Measurements from ENCODE around the gene SMIM41.
A peak's percentile ranks its signal among the peaks of the same experiment; 100 is the strongest.

Gene SMIM41

GRCh38 chr12:52062167-52063081 is 17.1 kb upstream of the SMIM41 start:
- H3K27ac ChIP-seq, result no peak overlapping the region
- no peak for DNase-seq (ENCODE audit: low read depth, low spot score)

DNA sequence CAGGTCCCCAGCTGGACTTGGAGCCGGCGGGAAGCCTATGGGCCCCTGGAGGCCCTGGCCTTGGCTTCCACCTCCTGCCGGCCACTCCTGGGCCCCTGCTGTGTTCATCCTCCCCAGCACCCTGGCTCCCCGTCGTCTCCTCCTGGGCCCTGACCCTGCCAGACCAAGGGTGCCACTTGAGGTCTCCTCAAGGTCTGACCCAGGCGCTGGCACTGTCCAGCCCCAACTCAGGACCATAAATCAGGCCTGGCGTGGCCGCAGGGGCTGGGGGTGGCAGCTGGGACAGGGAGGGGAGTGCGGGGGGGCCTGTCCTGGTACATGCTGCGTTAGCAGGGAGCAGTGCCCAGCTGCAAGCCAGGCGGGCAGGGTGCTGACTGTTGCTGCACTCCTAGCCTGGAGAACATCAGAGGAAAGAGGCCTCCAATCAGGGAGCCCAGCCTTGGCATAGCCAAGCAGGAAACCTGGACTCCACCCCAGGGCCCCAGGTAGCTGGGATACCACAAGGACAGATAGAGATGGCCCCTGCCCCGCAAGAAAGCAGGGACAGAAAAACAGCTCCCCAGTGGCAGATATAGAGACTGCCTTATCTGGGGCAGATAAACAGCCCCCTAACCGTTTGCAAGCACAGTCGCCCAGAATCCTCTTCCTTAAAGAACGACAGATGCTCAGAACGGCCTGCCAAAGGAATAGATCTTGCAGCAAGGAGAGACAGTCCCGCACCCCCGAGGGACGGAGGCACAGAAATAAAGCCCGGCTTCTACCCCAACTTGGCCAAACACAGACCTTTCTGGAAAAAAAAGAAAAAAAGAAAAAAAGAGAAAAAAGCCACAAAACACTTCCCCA is 16.2 kb upstream of the SMIM41 start:
- H3K27ac ChIP-seq, result no peak overlapping the region
- no peak for DNase-seq (ENCODE audit: low read depth, low spot score)

GRCh38 chr12:52063981-52064649 is 15.4 kb upstream of the SMIM41 start:
- DNase-seq (ENCODE audit: low read depth, low spot score), result no peak
- no peak overlapping the region for H3K27ac ChIP-seq

DNA sequence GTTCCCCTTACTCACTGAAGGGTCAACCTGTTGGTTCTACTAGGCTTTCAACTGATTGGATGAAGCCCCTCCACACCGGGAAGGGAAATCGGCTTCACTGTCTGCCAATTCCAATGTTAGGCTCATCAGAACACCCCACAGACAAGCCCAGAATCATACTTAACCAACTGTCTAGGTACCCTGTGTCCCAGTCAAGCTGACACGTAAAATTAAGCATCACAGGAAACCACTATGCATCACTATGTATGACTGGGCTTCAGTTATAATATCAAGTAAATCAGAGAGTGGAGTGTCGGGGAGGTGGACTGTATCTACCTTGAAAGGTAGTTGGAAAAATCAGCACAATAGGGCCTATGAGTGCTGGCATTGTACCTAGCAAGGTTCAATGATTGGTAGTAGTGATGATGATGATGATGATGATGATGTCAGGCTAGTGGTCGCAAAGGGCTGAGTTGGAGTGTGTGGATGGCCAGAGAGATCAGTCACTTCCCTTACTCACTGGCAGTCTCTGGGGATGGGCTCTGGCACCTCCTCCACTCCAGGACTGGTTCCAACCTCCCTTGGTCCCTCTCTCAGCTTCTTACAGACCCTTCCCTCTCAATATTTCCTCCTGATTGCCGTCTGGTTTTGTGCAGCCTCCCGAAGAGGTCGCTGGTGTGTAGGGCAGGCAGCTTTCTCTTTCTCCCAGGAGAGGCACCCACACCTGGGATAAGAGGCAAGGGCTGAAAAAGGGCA is 13.0 kb upstream of the SMIM41 start:
- DNase-seq (ENCODE audit: low read depth, low spot score), result no peak
- no peak overlapping the region for H3K27ac ChIP-seq

DNA sequence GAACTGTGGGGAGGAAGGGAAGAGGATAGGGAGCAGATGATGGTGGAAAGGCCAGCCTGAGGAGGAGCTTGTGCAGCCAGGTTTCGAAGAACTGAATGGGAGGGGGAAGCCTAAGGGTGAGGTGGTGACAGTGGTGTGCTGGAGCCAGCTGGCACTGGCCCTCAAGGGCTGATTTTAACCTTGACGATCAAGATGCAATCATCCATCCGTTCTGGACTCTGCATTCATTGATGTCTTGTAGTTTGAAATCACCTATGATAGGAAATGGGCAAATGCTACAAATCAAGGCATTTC is 12.5 kb upstream of the SMIM41 start:
- DNase-seq (ENCODE audit: low read depth, low spot score), result no peak
- no peak overlapping the region for H3K27ac ChIP-seq

GRCh38 chr12:52069327-52070184 is 9.9 kb upstream of the SMIM41 start, which contains the start of gene ATG101:
Gene ATG101, plus strand, starts transcription at chr12:52069978. Its CDS starts 3,673 bp downstream, at chr12:52073651.
- peak within 1 kb of the TSS; percentile 59 for H3K27ac ChIP-seq
- DNase-seq (ENCODE audit: low read depth, low spot score), result peak; percentile 73

- DNase-seq (ENCODE audit: low read depth, low spot score), result no peak
- H3K27ac ChIP-seq, result peak overlapping the region; percentile 59
Observed at GRCh38 chr12:52070185-52070925, 9.1 kb upstream of the SMIM41 start.

GRCh38 chr12:52073531-52074381 is 5.7 kb upstream of the SMIM41 start:
- DNase-seq (ENCODE audit: low read depth, low spot score), result no peak
- H3K27ac ChIP-seq, result no peak overlapping the region

DNA sequence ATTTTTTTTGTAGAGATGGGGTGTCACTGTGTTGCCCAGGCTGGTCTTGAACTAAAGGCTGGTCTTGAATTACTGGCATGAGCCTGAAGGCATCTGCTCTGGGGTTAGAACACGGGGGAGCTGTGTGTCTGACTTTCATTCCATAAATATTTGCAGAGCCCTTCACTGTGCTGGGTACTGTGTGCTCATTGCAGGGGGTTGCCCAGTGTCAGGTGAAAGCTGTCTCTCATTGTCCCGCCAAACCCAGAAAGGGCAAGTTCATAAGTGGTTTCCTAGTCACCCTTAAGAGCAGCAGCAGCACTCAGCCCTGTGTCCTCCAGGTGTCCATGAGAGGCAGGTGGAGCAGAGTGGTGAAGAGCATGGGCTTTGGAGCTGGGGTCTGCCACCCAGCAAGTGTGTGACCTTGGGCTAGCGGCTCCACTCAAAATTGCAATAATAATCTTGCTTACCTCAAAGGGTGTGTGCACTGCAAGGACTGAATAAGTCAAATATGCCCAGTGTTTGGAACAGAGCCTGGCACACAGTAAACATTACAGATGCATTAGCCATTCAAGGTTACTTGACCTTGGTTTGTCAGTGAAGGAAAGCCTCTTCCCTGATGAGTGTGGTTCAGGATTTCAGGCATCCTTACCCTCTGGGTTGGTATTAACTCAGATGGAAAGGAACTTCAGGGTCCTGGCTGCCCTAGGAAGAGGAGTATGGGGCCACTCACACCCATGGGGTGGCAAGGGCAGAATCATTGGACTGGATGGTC is 4.4 kb upstream of the SMIM41 start:
- H3K27ac ChIP-seq, result no peak overlapping the region
- no peak for DNase-seq (ENCODE audit: low read depth, low spot score)

DNA sequence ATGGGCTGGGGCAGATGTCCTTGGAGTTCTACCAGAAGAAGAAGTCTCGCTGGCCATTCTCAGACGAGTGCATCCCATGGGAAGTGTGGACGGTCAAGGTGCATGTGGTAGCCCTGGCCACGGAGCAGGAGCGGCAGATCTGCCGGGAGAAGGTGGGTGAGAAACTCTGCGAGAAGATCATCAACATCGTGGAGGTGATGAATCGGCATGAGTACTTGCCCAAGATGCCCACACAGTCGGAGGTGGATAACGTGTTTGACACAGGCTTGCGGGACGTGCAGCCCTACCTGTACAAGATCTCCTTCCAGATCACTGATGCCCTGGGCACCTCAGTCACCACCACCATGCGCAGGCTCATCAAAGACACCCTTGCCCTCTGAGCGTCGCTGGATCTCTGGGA is 2.7 kb upstream of the SMIM41 start:
- no peak for DNase-seq (ENCODE audit: low read depth, low spot score)
- no peak overlapping the region for H3K27ac ChIP-seq

GRCh38 chr12:52078276-52078675 is 1.2 kb upstream of the SMIM41 start:
- no peak overlapping the region for H3K27ac ChIP-seq
- no peak for DNase-seq (ENCODE audit: low read depth, low spot score)

DNA sequence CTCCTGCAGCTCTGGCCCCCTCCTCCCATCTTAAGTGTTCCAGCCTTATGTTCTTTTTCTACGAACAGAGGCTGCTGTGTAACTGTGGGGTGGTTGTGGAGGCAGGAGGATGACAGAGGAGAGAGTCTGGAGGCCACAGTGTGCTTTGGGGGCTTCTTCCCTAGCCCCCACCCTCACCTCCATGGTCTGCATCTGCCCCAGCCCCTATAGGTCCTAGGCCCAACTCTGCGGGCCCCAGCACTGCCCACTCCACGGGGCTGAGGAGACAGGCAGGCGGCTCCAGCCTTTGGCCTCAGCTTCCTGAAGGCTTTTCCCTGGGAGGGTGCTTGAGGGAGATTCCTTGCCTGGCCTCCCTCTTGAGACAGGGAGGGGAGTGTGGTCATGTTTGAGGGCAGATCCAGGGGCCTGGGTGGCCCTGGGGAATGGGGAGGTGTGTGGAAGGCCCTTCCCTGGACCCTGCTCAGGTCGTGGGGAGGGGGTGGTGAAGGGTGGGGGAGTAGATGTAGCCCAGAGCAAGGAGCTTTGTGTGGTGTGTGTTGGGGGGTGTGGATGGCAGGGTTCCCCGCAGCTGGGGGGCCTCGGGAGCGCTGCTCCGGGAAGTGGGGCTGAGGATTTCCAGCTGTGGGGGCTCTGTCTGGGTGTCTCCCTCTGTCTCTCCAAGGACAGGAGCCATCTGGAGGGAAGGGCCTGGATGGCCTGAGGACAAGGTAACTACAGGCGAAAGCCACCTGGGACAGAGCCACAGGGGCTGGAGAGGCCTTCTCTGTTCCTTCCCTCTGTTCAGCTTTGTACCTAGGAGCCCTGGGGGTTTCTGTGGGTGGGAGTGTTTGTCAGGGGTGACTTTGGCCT is 1.1 kb downstream of the SMIM41 start:
- no peak for DNase-seq (ENCODE audit: low read depth, low spot score)
- no peak overlapping the region for H3K27ac ChIP-seq

DNA sequence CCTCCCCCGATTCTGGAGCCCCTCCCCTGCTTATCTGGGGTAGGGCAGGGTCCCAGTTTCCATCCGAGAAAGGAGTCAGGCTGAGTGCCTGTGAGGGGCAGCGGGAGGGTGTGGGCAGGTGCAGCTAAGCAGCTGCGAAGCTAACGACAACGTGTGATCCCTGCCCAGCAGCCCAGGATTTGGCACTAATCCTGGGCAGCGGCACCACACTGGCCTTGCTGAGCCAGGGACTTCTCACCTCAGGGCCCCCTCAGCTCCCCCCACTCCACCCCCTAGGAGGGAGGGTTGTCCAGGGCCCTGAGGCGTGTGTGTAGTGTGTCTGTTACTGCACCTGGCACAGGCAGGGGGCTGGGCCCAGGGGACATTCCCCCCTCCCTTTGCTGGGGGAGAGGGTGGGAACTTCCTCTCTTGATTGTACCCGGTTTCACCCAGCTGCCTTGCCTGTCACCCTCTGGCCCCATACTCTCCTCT is 1.8 kb downstream of the SMIM41 start:
- no peak for DNase-seq (ENCODE audit: low read depth, low spot score)
- no peak overlapping the region for H3K27ac ChIP-seq

GRCh38 chr12:52082026-52082668 is 2.6 kb downstream of the SMIM41 start:
- DNase-seq (ENCODE audit: low read depth, low spot score), result no peak
- no peak overlapping the region for H3K27ac ChIP-seq

GRCh38 chr12:52082669-52082987 is 3.1 kb downstream of the SMIM41 start:
- H3K27ac ChIP-seq, result no peak overlapping the region
- no peak for DNase-seq (ENCODE audit: low read depth, low spot score)
